Caco-2 (cell line): Measurements from ENCODE around the gene EHF. TPM values are rescaled to one million over a fixed set of nuclear protein-coding genes. Genes with fewer than 3 reads are reported as not detected.

Source experiments
- BruUV-seq: library from RNA; stranded (reverse); fragments of 400-500 nt; replicated peaks from 2 replicates; lab custom pipeline; 2021; lab: Mats Ljungman, UMichigan
- CTCF ChIA-PET: fragments of 300-600 bp; sonication (Branson Sonifier 250); formaldehyde crosslinking; loops from one replicate; lab custom pipeline; 2022; ENCODE audit warnings: antibody characterized with exemption; lab: Charles Lee
- POLR2A ChIA-PET: fragments of 300-600 bp; sonication (Branson Sonifier 250); formaldehyde crosslinking; loops from one replicate; lab custom pipeline; 2022; ENCODE audit warnings: antibody characterized with exemption; lab: Charles Lee
- DNase-seq, 2 experiments: peaks; one replicate each; pipeline versions ENCODE4 v3.0.0 to v3.0.0-alpha.2; 2020 to 2022
- H3K27me3 ChIP-seq: replicated peaks from 2 replicates; pipeline ENCODE4 v1.6.0; 2011; ENCODE audit warnings: low read length; ENCODE audit not compliant: control insufficient read depth, insufficient read depth
- H3K36me3 ChIP-seq: 2 replicates; pipeline ENCODE4 v1.5.1; 2011; ENCODE audit warnings: low read length; ENCODE audit not compliant: control insufficient read depth, insufficient read depth
- H3K4me1 ChIP-seq: fragments of 250-450 bp; sonication (Bioruptor Pico); 2 replicates; pipeline ENCODE4 v1.5.1; 2020; ENCODE audit warnings: mild to moderate bottlenecking
- H3K4me3 ChIP-seq: 2 replicates; pipeline ENCODE4 v1.5.1; 2011; ENCODE audit warnings: low read depth, mild to moderate bottlenecking, control low read depth, low read length
- H3K9me3 ChIP-seq: fragments of 250-450 bp; sonication (Bioruptor Pico); 2 replicates; pipeline ENCODE4 v1.5.1; 2020; ENCODE audit warnings: mild to moderate bottlenecking, moderate library complexity
- H3K27ac Mint-ChIP-seq: one replicate; pipeline ENCODE4 v1.8.0; 2022; ENCODE audit warnings: mixed read lengths; ENCODE audit not compliant: unreplicated experiment
- H3K27me3 Mint-ChIP-seq: one replicate; pipeline ENCODE4 v1.8.0; 2022; ENCODE audit warnings: mixed read lengths; ENCODE audit not compliant: insufficient read depth, unreplicated experiment
- H3K36me3 Mint-ChIP-seq: one replicate; pipeline ENCODE4 v1.8.0; 2022; ENCODE audit warnings: mild to moderate bottlenecking, mixed read lengths; ENCODE audit not compliant: insufficient read depth, unreplicated experiment
- H3K4me1 Mint-ChIP-seq: one replicate; pipeline ENCODE4 v1.8.0; 2022; ENCODE audit warnings: low read depth, mixed read lengths; ENCODE audit not compliant: unreplicated experiment
- H3K4me3 Mint-ChIP-seq: one replicate; pipeline ENCODE4 v1.8.0; 2022; ENCODE audit warnings: mild to moderate bottlenecking, moderate library complexity, mixed read lengths; ENCODE audit not compliant: unreplicated experiment
- H3K9me3 Mint-ChIP-seq: one replicate; pipeline ENCODE4 v1.8.0; 2022; ENCODE audit warnings: mixed read lengths; ENCODE audit not compliant: unreplicated experiment
- intact Hi-C: fragments of 100-400 bp; cut with micrococcal nuclease; formaldehyde crosslinking; loops from one replicate; pipeline ENCODE4 v1.10.0; 2022; ENCODE audit not compliant: unreplicated experiment
- total RNA-seq: library from RNA; stranded (reverse); gene quantifications from 2 replicates; pipeline ENCODE4 v1.2.3, GENCODE V29; 2022
- TF ChIP-seq, protein P1 (sequence below), 2 experiments: fragments of 200-600 bp in 1 of 2; IDR thresholded peaks; 1 replicate in 1 of 2; 2 replicates in 1 of 2; pipeline versions ENCODE4 v1.5.1 to v1.8.0; 2011 to 2022; ENCODE audit warnings: antibody characterized with exemption in 1 of 2, control low read depth in 1 of 2, inconsistent platforms in 1 of 2, low read depth in 1 of 2, low read length in 1 of 2, mild to moderate bottlenecking in 1 of 2, moderate library complexity in 1 of 2; ENCODE audit not compliant: insufficient read depth in 1 of 2, severe bottlenecking in 1 of 2, unreplicated experiment in 1 of 2

Gene EHF
- total RNA-seq, 1 experiment from 2014 or later: 0.11 TPM

DNA sequence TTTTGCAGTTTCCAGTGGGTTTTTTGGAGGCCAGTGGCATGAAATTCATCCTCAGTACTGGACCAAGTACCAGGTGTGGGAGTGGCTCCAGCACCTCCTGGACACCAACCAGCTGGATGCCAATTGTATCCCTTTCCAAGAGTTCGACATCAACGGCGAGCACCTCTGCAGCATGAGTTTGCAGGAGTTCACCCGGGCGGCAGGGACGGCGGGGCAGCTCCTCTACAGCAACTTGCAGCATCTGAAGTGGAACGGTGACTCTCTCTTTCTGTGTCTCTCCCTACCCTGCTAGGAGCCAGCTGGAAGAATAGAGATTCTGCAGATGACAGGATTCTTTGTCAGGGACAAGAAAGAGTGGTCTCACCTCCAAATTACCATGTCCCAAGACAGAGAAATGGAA is 25.5 kb downstream of the EHF start:
- H3K27ac Mint-ChIP-seq: no peak overlapping the region
- no peaks in the 10 kb centered on the region for H3K36me3 Mint-ChIP-seq
- Histone ChIP-seq H3K36me3 (no peaks in the 10 kb centered on the region), H3K9me3 (no peaks in the 10 kb centered on the region), H3K27me3 (no peaks in the 10 kb centered on the region), H3K4me3 (no peak overlapping the region), H3K4me1 (peaks cover 27% of the 10 kb centered on the region)
- intact Hi-C loops: no loop called here
- no peak for DNase-seq
- CTCF ChIA-PET: interaction anchor here (0.6 kb wide), 2 partner anchors 8 to 123 kb away, joined by 3 to 9 read pairs; no protein-coding TSS in a partner anchor
- TF ChIP-seq, protein P1, sequence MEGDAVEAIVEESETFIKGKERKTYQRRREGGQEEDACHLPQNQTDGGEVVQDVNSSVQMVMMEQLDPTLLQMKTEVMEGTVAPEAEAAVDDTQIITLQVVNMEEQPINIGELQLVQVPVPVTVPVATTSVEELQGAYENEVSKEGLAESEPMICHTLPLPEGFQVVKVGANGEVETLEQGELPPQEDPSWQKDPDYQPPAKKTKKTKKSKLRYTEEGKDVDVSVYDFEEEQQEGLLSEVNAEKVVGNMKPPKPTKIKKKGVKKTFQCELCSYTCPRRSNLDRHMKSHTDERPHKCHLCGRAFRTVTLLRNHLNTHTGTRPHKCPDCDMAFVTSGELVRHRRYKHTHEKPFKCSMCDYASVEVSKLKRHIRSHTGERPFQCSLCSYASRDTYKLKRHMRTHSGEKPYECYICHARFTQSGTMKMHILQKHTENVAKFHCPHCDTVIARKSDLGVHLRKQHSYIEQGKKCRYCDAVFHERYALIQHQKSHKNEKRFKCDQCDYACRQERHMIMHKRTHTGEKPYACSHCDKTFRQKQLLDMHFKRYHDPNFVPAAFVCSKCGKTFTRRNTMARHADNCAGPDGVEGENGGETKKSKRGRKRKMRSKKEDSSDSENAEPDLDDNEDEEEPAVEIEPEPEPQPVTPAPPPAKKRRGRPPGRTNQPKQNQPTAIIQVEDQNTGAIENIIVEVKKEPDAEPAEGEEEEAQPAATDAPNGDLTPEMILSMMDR (IDR thresholded peaks at IDR 0.05; ENCODE audit: insufficient read depth in 1 of 2, low read depth in 1 of 2, low read length in 1 of 2, severe bottlenecking in 1 of 2, unreplicated experiment in 1 of 2): no peak
- POLR2A ChIA-PET: no interaction called here
- BruUV-seq: no TSS peak
- H3K4me3 Mint-ChIP-seq: no peak overlapping the region
- H3K4me1 Mint-ChIP-seq: peaks cover 45% of the 10 kb centered on the region
- peaks cover 14% of the 10 kb centered on the region for H3K9me3 Mint-ChIP-seq
- no peaks in the 10 kb centered on the region for H3K27me3 Mint-ChIP-seq

DNA sequence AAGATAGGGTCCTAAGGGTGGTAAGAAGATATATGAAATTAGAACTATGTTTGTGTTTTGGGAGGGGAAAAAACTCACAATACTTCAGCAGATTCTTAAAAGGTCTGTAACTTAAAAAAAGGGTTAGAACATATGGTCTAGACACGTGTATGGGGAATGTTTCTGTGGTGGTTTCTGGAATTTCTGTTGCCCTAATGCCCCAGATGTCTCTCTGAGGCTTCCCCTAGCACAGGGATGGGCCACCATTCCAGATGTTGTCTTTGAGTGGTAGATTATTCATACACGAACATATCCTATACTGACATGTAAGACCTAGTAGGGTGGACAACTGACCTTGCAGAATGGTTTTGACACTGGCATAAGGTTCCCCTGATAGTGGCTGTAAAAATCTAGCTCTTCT is 26.2 kb downstream of the EHF start:
- Mint-ChIP-seq H3K36me3 (no peaks in the 10 kb centered on the region), H3K4me3 (no peak overlapping the region), H3K27me3 (no peaks in the 10 kb centered on the region), H3K9me3 (peaks cover 14% of the 10 kb centered on the region), H3K4me1 (peaks cover 38% of the 10 kb centered on the region), H3K27ac (no peak overlapping the region)
- intact Hi-C loops: no loop called here
- Histone ChIP-seq H3K27me3 (no peaks in the 10 kb centered on the region), H3K36me3 (no peaks in the 10 kb centered on the region), H3K9me3 (no peaks in the 10 kb centered on the region), H3K4me1 (peaks cover 20% of the 10 kb centered on the region), H3K4me3 (no peak overlapping the region)
- POLR2A ChIA-PET: no interaction called here
- CTCF ChIA-PET: interaction anchor here (0.6 kb wide), 1 partner anchor 9 kb away, joined by 9 read pairs; no protein-coding TSS in a partner anchor
- no peak for DNase-seq
- TF ChIP-seq, protein P1 (IDR thresholded peaks at IDR 0.05; ENCODE audit: insufficient read depth in 1 of 2, low read depth in 1 of 2, low read length in 1 of 2, severe bottlenecking in 1 of 2, unreplicated experiment in 1 of 2): no peak
- BruUV-seq: no TSS peak

DNA sequence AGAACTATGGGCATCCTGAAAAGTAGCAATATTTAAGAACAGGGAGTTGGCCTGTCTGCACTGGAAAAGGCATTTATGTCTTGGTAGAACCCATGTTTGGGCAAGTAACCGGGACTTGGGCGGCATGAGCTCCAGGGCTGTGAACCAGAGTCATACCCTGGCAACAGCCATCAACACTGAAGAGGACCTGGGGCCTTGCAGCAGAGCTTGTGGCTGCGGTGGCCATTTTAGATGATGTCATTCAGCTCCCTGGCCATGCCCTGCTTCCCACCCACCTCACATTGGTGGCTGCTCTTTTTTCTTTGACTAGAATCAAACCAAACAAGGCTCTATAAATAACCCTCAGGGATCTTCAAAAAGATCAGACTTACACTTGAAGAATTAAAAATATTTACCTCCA is 26.6 kb downstream of the EHF start:
- no peak overlapping the region for H3K4me3 Mint-ChIP-seq
- no peak overlapping the region for H3K27ac Mint-ChIP-seq
- H3K4me1 ChIP-seq: peaks cover 18% of the 10 kb centered on the region
- DNase-seq: no peak
- peaks cover 37% of the 10 kb centered on the region for H3K4me1 Mint-ChIP-seq
- intact Hi-C loops: no loop called here
- ChIA-PET POLR2A (no interaction called here), CTCF (interaction anchor here (1.4 kb wide), 1 partner anchor 61 kb away, joined by 3 read pairs; no protein-coding TSS in a partner anchor)
- peaks cover 14% of the 10 kb centered on the region for H3K9me3 Mint-ChIP-seq
- H3K4me3 ChIP-seq: no peak overlapping the region
- H3K36me3 ChIP-seq: no peaks in the 10 kb centered on the region
- H3K27me3 ChIP-seq: no peaks in the 10 kb centered on the region
- no peaks in the 10 kb centered on the region for H3K9me3 ChIP-seq
- TF ChIP-seq, protein P1 (IDR thresholded peaks at IDR 0.05; ENCODE audit: insufficient read depth in 1 of 2, low read depth in 1 of 2, low read length in 1 of 2, severe bottlenecking in 1 of 2, unreplicated experiment in 1 of 2): no peak
- no peaks in the 10 kb centered on the region for H3K36me3 Mint-ChIP-seq
- BruUV-seq: no TSS peak
- no peaks in the 10 kb centered on the region for H3K27me3 Mint-ChIP-seq
